HCT116 (cell line): ENCODE measurements around the gene ITIH1. TPM values are rescaled to one million over a fixed set of nuclear protein-coding genes. Genes with fewer than 3 reads are reported as not detected.

Experiments used
- ATAC-seq: fragments of 200-7000 bp; cut with Tn5 transposase; 2 replicates; pipeline ENCODE4 v1.9.1; 2020; ENCODE audit warnings: mild to moderate bottlenecking, moderate library complexity
- BruUV-seq: library from RNA; stranded (reverse); fragments of 400-500 nt; replicated peaks from 2 replicates; lab custom pipeline; 2021; lab: Mats Ljungman, UMichigan
- CTCF ChIA-PET: fragments of 300-600 bp; sonication (Branson Sonifier 250); formaldehyde crosslinking; loops from one replicate; lab custom pipeline; 2021; ENCODE audit warnings: antibody characterized with exemption; lab: Charles Lee
- POLR2A ChIA-PET: fragments of 300-600, 350-600 bp; sonication (Branson Sonifier 250); formaldehyde crosslinking; loops from one replicate; lab custom pipeline; 2021; ENCODE audit warnings: antibody characterized with exemption; lab: Charles Lee
- RAD21 ChIA-PET, 2 experiments: fragments of 300-600 bp; sonication (Branson Sonifier 250); formaldehyde crosslinking; loops; one replicate each; lab custom pipeline; 2023; ENCODE audit warnings: low total read pairs in 2 of 2; ENCODE audit not compliant: uncharacterized antibody in 2 of 2, unreplicated experiment in 2 of 2, low non-redundant PET in 1 of 2; lab: Charles Lee
- DNase-seq: peaks from one replicate; pipeline ENCODE4 v3.0.0-alpha.2; 2010; ENCODE audit warnings: low read depth, low spot score
- H2AFZ ChIP-seq: fragments of 200-600 bp; shearing (Covaris generic), sonication (generic); 2 replicates; pipeline ENCODE4 v1.6.1; 2017; ENCODE audit warnings: low read depth, mixed run types, mixed read lengths, antibody characterized with exemption, low read length; ENCODE audit not compliant: poor library complexity, severe bottlenecking
- H3K27ac ChIP-seq: 2 replicates; pipeline ENCODE4 v1.5.1; 2012; ENCODE audit warnings: low read depth, low read length
- H3K27me3 ChIP-seq: fragments of 200-600 bp; sonication (generic); 2 replicates; pipeline ENCODE4 v1.6.1; 2016; ENCODE audit warnings: mixed run types, low read length, mixed read lengths; ENCODE audit not compliant: insufficient read depth
- H3K36me3 ChIP-seq, 2 experiments: fragments of 200-500 bp in 1 of 2; fragments of 200-600 bp in 1 of 2; sonication (Bioruptor generic) in 1 of 2; sonication (generic) in 1 of 2; 2 replicates each; pipeline versions ENCODE4 v1.5.1 to v1.6.1; 2014 to 2016; ENCODE audit warnings: low read length in 2 of 2, inconsistent platforms in 1 of 2, mixed read lengths in 1 of 2, mixed run types in 1 of 2; ENCODE audit not compliant: insufficient read depth in 2 of 2, control insufficient read depth in 1 of 2
- H3K4me1 ChIP-seq, 2 experiments: fragments of 200-600 bp in 1 of 2; sonication (generic) in 1 of 2; 2 replicates each; pipeline versions ENCODE4 v1.5.1 to v1.6.1; 2012 to 2017; ENCODE audit warnings: low read length in 2 of 2, inconsistent platforms in 1 of 2, mild to moderate bottlenecking in 1 of 2, mixed read lengths in 1 of 2, mixed run types in 1 of 2, moderate library complexity in 1 of 2; ENCODE audit not compliant: insufficient read depth in 2 of 2, control insufficient read depth in 1 of 2
- H3K4me2 ChIP-seq: fragments of 200-600 bp; sonication (generic); 2 replicates; pipeline ENCODE4 v1.6.1; 2017; ENCODE audit warnings: mixed run types, low read length, mixed read lengths
- H3K4me3 ChIP-seq, 2 experiments: fragments of 200-600 bp in 1 of 2; sonication (generic) in 1 of 2; replicated peaks in 1 of 2; 2 replicates each; pipeline ENCODE4 v1.5.1; 2011 to 2016; ENCODE audit warnings: low read length in 2 of 2, control low read depth in 1 of 2, low read depth in 1 of 2, mild to moderate bottlenecking in 1 of 2, mixed read lengths in 1 of 2, mixed run types in 1 of 2
- H3K79me2 ChIP-seq: fragments of 200-600 bp; sonication (generic); 2 replicates; pipeline ENCODE4 v1.6.1; 2017; ENCODE audit warnings: mild to moderate bottlenecking, mixed run types, low read length, moderate library complexity, mixed read lengths; ENCODE audit not compliant: insufficient read depth
- H3K9ac ChIP-seq: fragments of 200-600 bp; sonication (generic); 2 replicates; pipeline ENCODE4 v1.6.1; 2016; ENCODE audit warnings: low read length, mixed read lengths
- H3K9me2 ChIP-seq: fragments of 200-600 bp; sonication (generic), shearing (Covaris generic); 2 replicates; pipeline ENCODE4 v1.6.1; 2017; ENCODE audit warnings: mixed run types, mild to moderate bottlenecking, moderate library complexity; ENCODE audit not compliant: insufficient read depth
- H3K9me3 ChIP-seq, 2 experiments: fragments of 200-500 bp in 1 of 2; fragments of 200-600 bp in 1 of 2; sonication (Bioruptor generic) in 1 of 2; sonication (generic) in 1 of 2; 2 replicates each; pipeline ENCODE4 v1.6.1; 2014 to 2017; ENCODE audit warnings: low read length in 2 of 2, mixed read lengths in 2 of 2, inconsistent platforms in 1 of 2, low read depth in 1 of 2, mild to moderate bottlenecking in 1 of 2, mixed run types in 1 of 2, moderate library complexity in 1 of 2; ENCODE audit not compliant: control insufficient read depth in 1 of 2, insufficient read depth in 1 of 2
- H4K20me1 ChIP-seq: fragments of 200-600 bp; sonication (generic), shearing (Covaris generic); 2 replicates; pipeline ENCODE4 v1.6.1; 2017; ENCODE audit warnings: mixed run types, mild to moderate bottlenecking, moderate library complexity; ENCODE audit not compliant: insufficient read depth
- CBX3 ChIP-seq: IDR thresholded peaks from 2 replicates; pipeline ENCODE4 v1.6.1; 2012; ENCODE audit warnings: low read depth
- CEBPB ChIP-seq: IDR thresholded peaks from 2 replicates; pipeline ENCODE4 v1.6.1; 2012; ENCODE audit warnings: low read depth
- CTCF ChIP-seq, 3 experiments: fragments of 200-600 bp in 1 of 3; sonication (generic) in 1 of 3; IDR thresholded peaks in 2 of 3; conservative IDR thresholded peaks in 1 of 3; 2 replicates each; pipeline ENCODE4 v1.5.1; 2012 to 2017; ENCODE audit warnings: low read depth in 2 of 3, low read length in 2 of 3, antibody characterized with exemption in 1 of 3, borderline replicate concordance in 1 of 3, control low read depth in 1 of 3, mild to moderate bottlenecking in 1 of 3, mixed read lengths in 1 of 3, mixed run types in 1 of 3, moderate library complexity in 1 of 3; ENCODE audit not compliant: insufficient read depth in 1 of 3
- ELF1 ChIP-seq: IDR thresholded peaks from 2 replicates; pipeline ENCODE4 v1.6.1; 2012; ENCODE audit warnings: low read depth, borderline replicate concordance
- EZH2phosphoT487 ChIP-seq: fragments of 200-600 bp; IDR thresholded peaks from 2 replicates; pipeline ENCODE4 v1.6.1; 2018; ENCODE audit warnings: antibody characterized with exemption, borderline replicate concordance
- FOSL1 ChIP-seq: IDR thresholded peaks from 2 replicates; pipeline ENCODE4 v1.6.1; 2012; ENCODE audit warnings: low read depth
- POLR2AphosphoS5 ChIP-seq: IDR thresholded peaks from 2 replicates; pipeline ENCODE4 v1.6.1; 2011; ENCODE audit warnings: mild to moderate bottlenecking, low read depth, low read length, moderate library complexity
- TCF7L2 ChIP-seq: IDR thresholded peaks from 2 replicates; pipeline ENCODE4 v1.7.0; 2011; ENCODE audit warnings: borderline replicate concordance, inconsistent platforms; ENCODE audit not compliant: insufficient read depth, insufficient read length; ENCODE audit errors: extremely low read depth
- ZBTB33 ChIP-seq: IDR thresholded peaks from 2 replicates; pipeline ENCODE4 v1.6.1; 2011; ENCODE audit warnings: mild to moderate bottlenecking, low read length, moderate library complexity; ENCODE audit not compliant: insufficient replicate concordance; ENCODE audit errors: extremely low read depth
- ZFX ChIP-seq: fragments of 450-650 bp; IDR thresholded peaks from 2 replicates; pipeline ENCODE4 v1.6.1; 2017
- ZNF274 ChIP-seq: fragments of 200-500 bp; sonication (Bioruptor generic); IDR thresholded peaks from 2 replicates; pipeline ENCODE4 v1.6.1; 2014; ENCODE audit warnings: mild to moderate bottlenecking, low read depth, low read length, inconsistent platforms
- intact Hi-C: fragments of 100-400 bp; cut with micrococcal nuclease; formaldehyde crosslinking; loops from 2 replicates; pipeline ENCODE4 v1.10.0; 2022
- total RNA-seq: library from RNA; stranded (reverse); gene quantifications from one replicate; pipeline ENCODE4 v1.2.1, GENCODE V29; 2021; ENCODE audit not compliant: unreplicated experiment

ITIH1 gene
- total RNA-seq, 1 experiment from 2014 or later: 0.37 TPM

- Histone ChIP-seq H3K27me3 (no peaks in the 10 kb centered on the region), H3K4me3 (no peak overlapping the region), H4K20me1 (no peaks in the 10 kb centered on the region), H2AFZ (no peak overlapping the region), H3K27ac (no peak overlapping the region), H3K36me3 (no peaks in the 10 kb centered on the region), H3K9ac (no peak overlapping the region), H3K4me2 (no peak overlapping the region), H3K9me2 (no peaks in the 10 kb centered on the region), H3K9me3 (no peaks in the 10 kb centered on the region), H3K4me1 (no peaks in the 10 kb centered on the region), H3K79me2 (no peaks in the 10 kb centered on the region)
- POLR2A ChIA-PET: no interaction called here
- TF ChIP-seq EZH2phosphoT487 (no peak), FOSL1 (no peak), CBX3 (no peak), TCF7L2 (no peak)
- intact Hi-C loops: no loop called here
- RAD21 ChIA-PET: no interaction called here
- no peak for DNase-seq
- ATAC-seq: no peak
- CTCF ChIA-PET: interaction anchor here (1.2 kb wide), 1 partner anchor 8 kb away, joined by 3 read pairs; no protein-coding TSS in a partner anchor
- no TSS peak for BruUV-seq
Measured at GRCh38 chr3:52792961-52793695, 15.7 kb downstream of the ITIH1 start.

GRCh38 chr3:52793702-52794611 is 16.6 kb downstream of the ITIH1 start:
- peaks cover 0 to 4% of the 10 kb centered on the region in 2 experiments; a peak in 1 of 4 replicates for H3K4me1 ChIP-seq
- POLR2A ChIA-PET: no interaction called here
- TF ChIP-seq CEBPB (no peak), ELF1 (no peak), ZNF274 (no peak), ZFX (no peak), ZBTB33 (no peak), CTCF (IDR thresholded peaks at IDR 0.05 in 2 of 3, conservative IDR thresholded peaks at IDR 0.05 in 1 of 3; ENCODE audit: borderline replicate concordance in 1 of 3, insufficient read depth in 1 of 3, low read depth in 2 of 3, low read length in 2 of 3) (no peak), POLR2AphosphoS5 (no peak)

More at GRCh38 chr3:52793702-52794611, 16.6 kb downstream of the ITIH1 start:
- BruUV-seq: no TSS peak
- Histone ChIP-seq H3K36me3 (no peaks in the 10 kb centered on the region), H3K27me3 (no peaks in the 10 kb centered on the region), H2AFZ (no peak overlapping the region), H3K9me3 (no peaks in the 10 kb centered on the region), H4K20me1 (no peaks in the 10 kb centered on the region), H3K9me2 (no peaks in the 10 kb centered on the region), H3K4me3 (no peak overlapping the region), H3K4me2 (no peak overlapping the region), H3K27ac (no peak overlapping the region), H3K9ac (no peak overlapping the region), H3K79me2 (no peaks in the 10 kb centered on the region)
- CTCF ChIA-PET: no interaction called here
- RAD21 ChIA-PET: no interaction called here
- intact Hi-C loops: no loop called here
- DNase-seq (no peak), ATAC-seq (no peak)
